Erythroblast (primary cell): ENCODE measurements around the gene ATP6AP2.

Experiments
- GATA1 ChIP-seq: IDR thresholded peaks from 2 replicates; pipeline ENCODE4 v1.6.1; 2011; ENCODE audit warnings: low read depth, mild to moderate bottlenecking, control low read depth, low read length, moderate library complexity
- POLR2A ChIP-seq: IDR thresholded peaks from 2 replicates; pipeline ENCODE4 v1.6.1; 2011; ENCODE audit warnings: mild to moderate bottlenecking, low read length

- no peak for TF ChIP-seq POLR2A
- TF ChIP-seq GATA1 = no peak
Measured at GRCh38 chrX:40623139-40623536, 42.4 kb downstream of the ATP6AP2 start, which contains the start of gene MPC1L.
